Gastroesophageal sphincter (tissue), 4 donors: ENCODE results near the gene NIM1K. TPM values are rescaled to one million over a fixed set of nuclear protein-coding genes. Genes with fewer than 3 reads are reported as not detected.
"Not testable (repeated sequence)": the region's sequence is repeated elsewhere in the genome, so short reads cannot be mapped to it uniquely, and the experiment has no call there.

Experiments
- ATAC-seq: fragments of 150-250 bp; one replicate; pipeline ENCODE4 v1.9.1; 2016; ENCODE audit warnings: mild to moderate bottlenecking, moderate library complexity
- H3K27ac ChIP-seq, 4 donors: fragments of 200-600 bp; sonication (generic) in 3 of 4; 1 replicate in 3 of 4; 2 replicates in 1 of 4; pipeline ENCODE4 v1.5.1; 2016 to 2019
- H3K27me3 ChIP-seq: fragments of 200-600 bp; sonication (generic); one replicate; pipeline ENCODE4 v1.5.1; 2019
- H3K36me3 ChIP-seq, 2 donors: fragments of 200-600 bp; sonication (generic); one replicate each; pipeline ENCODE4 v1.5.1; 2019; ENCODE audit warnings: control low read depth in 1 of 2
- H3K4me1 ChIP-seq, 3 donors: fragments of 200-600 bp; sonication (generic); 1 replicate in 2 of 3; 2 replicates in 1 of 3; pipeline ENCODE4 v1.5.1; 2016 to 2019; ENCODE audit warnings: control low read depth in 2 of 3
- H3K4me3 ChIP-seq, 2 donors: fragments of 200-600 bp; sonication (generic); one replicate each; pipeline ENCODE4 v1.5.1; 2019; ENCODE audit warnings: mild to moderate bottlenecking in 1 of 2, moderate library complexity in 1 of 2
- H3K9me3 ChIP-seq, 3 donors: fragments of 200-600 bp; sonication (generic); one replicate each; pipeline ENCODE4 v1.5.1; 2017 to 2019; ENCODE audit warnings: control low read depth in 2 of 3
- EP300 ChIP-seq: sonication (generic); formaldehyde crosslinking; IDR thresholded peaks from one replicate; pipeline ENCODE4 v1.6.1; 2017; ENCODE audit warnings: antibody characterized with exemption, mild to moderate bottlenecking
- POLR2A ChIP-seq, 2 donors: fragments of 450-650 bp; IDR thresholded peaks; one replicate each; pipeline ENCODE4 v1.6.1; 2017; ENCODE audit warnings: antibody characterized with exemption in 2 of 2, mild to moderate bottlenecking in 2 of 2, moderate library complexity in 1 of 2
- POLR2AphosphoS5 ChIP-seq: sonication (generic); formaldehyde crosslinking; IDR thresholded peaks from one replicate; pipeline ENCODE4 v1.6.1; 2017; ENCODE audit warnings: antibody characterized with exemption
- WGBS, 2 donors: methylation state at CpG; one replicate each; pipeline ENCODE4 v1.1.5; 2018; ENCODE audit warnings: low coverage in 1 of 2; 5-methylcytosine and 5-hydroxymethylcytosine counted together
- total RNA-seq, 4 donors: library from RNA; depleted of rRNA; stranded (reverse); fragments of >200 nt; gene quantifications; one replicate each; pipeline ENCODE4 v1.1.0, GENCODE V29; 2016
- TF ChIP-seq, protein P1 (sequence below), 4 experiments: fragments of 200-600 bp in 2 of 4; fragments of 450-650 bp in 2 of 4; sonication (generic) in 1 of 4; IDR thresholded peaks; one replicate each; pipeline ENCODE4 v1.5.1; 2017 to 2019; ENCODE audit warnings: antibody characterized with exemption in 4 of 4, mild to moderate bottlenecking in 2 of 4, moderate library complexity in 2 of 4

Gene NIM1K
- total RNA-seq, 4 donors from 2014 or later = 0.94 to 1.9 (median 1.2) TPM

DNA sequence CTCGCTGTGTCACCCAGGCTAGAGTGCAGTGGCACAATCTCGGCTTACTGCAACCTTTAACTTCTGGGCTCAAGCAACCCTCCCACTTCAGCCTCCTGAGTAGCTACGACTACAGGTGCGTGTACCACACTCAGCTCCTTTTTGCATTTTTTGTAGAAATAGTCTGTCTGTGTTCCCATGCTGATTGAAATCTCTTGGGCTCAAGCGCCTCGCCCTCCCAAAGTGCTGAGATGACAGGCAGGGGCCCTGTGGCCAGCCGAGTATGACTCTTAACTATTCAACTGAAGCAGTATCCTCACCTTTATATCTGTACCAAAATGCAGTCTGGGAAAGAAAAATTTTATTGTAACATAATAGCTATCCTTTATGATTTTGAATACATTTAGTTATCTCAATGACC lies 12.2 kb upstream of the NIM1K start:
- WGBS, 2 donors = 67 to 87% methylated on average over 1 to 6 of the region's 7 CpGs
- no peak for ATAC-seq

GRCh38 chr5:43182421-43182820 lies 9.6 kb upstream of the NIM1K start:
- Histone ChIP-seq H3K4me3 (no peak overlapping the region), H3K27ac (no peak overlapping the region), H3K9me3 (no peaks in the 10 kb centered on the region), H3K27me3 (no peaks in the 10 kb centered on the region), H3K4me1 (no peaks in the 10 kb centered on the region), H3K36me3 (peaks cover 0 to 15% of the 10 kb centered on the region in 2 donors)
- 90 to 100% methylated on average over 7 to 9 of the region's 10 CpGs for WGBS, 2 donors
- ATAC-seq = no peak
- TF ChIP-seq POLR2AphosphoS5 = no peak
- TF ChIP-seq EP300 = no peak
- TF ChIP-seq, protein P1, sequence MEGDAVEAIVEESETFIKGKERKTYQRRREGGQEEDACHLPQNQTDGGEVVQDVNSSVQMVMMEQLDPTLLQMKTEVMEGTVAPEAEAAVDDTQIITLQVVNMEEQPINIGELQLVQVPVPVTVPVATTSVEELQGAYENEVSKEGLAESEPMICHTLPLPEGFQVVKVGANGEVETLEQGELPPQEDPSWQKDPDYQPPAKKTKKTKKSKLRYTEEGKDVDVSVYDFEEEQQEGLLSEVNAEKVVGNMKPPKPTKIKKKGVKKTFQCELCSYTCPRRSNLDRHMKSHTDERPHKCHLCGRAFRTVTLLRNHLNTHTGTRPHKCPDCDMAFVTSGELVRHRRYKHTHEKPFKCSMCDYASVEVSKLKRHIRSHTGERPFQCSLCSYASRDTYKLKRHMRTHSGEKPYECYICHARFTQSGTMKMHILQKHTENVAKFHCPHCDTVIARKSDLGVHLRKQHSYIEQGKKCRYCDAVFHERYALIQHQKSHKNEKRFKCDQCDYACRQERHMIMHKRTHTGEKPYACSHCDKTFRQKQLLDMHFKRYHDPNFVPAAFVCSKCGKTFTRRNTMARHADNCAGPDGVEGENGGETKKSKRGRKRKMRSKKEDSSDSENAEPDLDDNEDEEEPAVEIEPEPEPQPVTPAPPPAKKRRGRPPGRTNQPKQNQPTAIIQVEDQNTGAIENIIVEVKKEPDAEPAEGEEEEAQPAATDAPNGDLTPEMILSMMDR (IDR thresholded peaks at IDR 0.05) = no peak
- no peak for TF ChIP-seq POLR2A (IDR thresholded peaks at IDR 0.05)

More for the DNA sequence above, 12.2 kb upstream of the NIM1K start:
- Histone ChIP-seq H3K27ac (no peak overlapping the region), H3K4me3 (no peak overlapping the region), H3K9me3 (no peaks in the 10 kb centered on the region), H3K27me3 (no peaks in the 10 kb centered on the region), H3K36me3 (peaks cover 0 to 25% of the 10 kb centered on the region in 2 donors), H3K4me1 (no peaks in the 10 kb centered on the region)
- TF ChIP-seq, protein P1 (IDR thresholded peaks at IDR 0.05) = no peak
- no peak for TF ChIP-seq EP300
- TF ChIP-seq POLR2AphosphoS5 = no peak
- TF ChIP-seq POLR2A (IDR thresholded peaks at IDR 0.05) = no peak

- ATAC-seq, H3K27me3 ChIP-seq, H3K4me3 ChIP-seq, H3K27ac ChIP-seq, H3K9me3 ChIP-seq, H3K4me1 ChIP-seq, H3K36me3 ChIP-seq: not testable (repeated sequence)
- 88 to 100% methylated on average over 1 to 3 of the region's 11 CpGs for WGBS, 2 donors
Observed at GRCh38 chr5:43183101-43183500, 8.9 kb upstream of the NIM1K start.

GRCh38 chr5:43190755-43191603 lies 1.0 kb upstream of the NIM1K start:
- peak overlapping the region in 1 of 2 donors; percentile 70 for H3K4me3 ChIP-seq
- no peaks in the 10 kb centered on the region for H3K9me3 ChIP-seq
- H3K4me1 ChIP-seq = peaks cover 0 to 31% (median 4%) of the 10 kb centered on the region in 3 donors
- no peaks in the 10 kb centered on the region for H3K36me3 ChIP-seq
- WGBS, 2 donors = 17 to 36% methylated on average over 9 to 10 of the region's 10 CpGs
- TF ChIP-seq POLR2AphosphoS5 (no peak), POLR2A (IDR thresholded peaks at IDR 0.05) (no peak), EP300 (no peak)
- TF ChIP-seq, protein P1 (IDR thresholded peaks at IDR 0.05) = no peak
- no peaks in the 10 kb centered on the region for H3K27me3 ChIP-seq
- no peak for ATAC-seq
- H3K27ac ChIP-seq = peak overlapping the region in 1 of 4 donors; percentile 72

GRCh38 chr5:43192558-43193180 lies 644 bp downstream of the NIM1K start:
- peak; percentile 55 for ATAC-seq
- Histone ChIP-seq H3K36me3 (no peaks in the 10 kb centered on the region), H3K27me3 (no peaks in the 10 kb centered on the region), H3K4me1 (peaks cover 0 to 31% (median 4%) of the 10 kb centered on the region in 3 donors), H3K4me3 (peak overlapping the region; percentile 45 to 70), H3K9me3 (no peaks in the 10 kb centered on the region), H3K27ac (peak overlapping the region in 3 of 4 donors; percentile 21 to 72 (median 64))
- 1 to 2% methylated on average over 14 to 18 of the region's 49 CpGs for WGBS, 2 donors
- TF ChIP-seq POLR2A (IDR thresholded peaks at IDR 0.05) (no peak), POLR2AphosphoS5 (no peak), EP300 (no peak)
- TF ChIP-seq, protein P1 (IDR thresholded peaks at IDR 0.05) = no peak
